Smooth muscle cell (in vitro differentiated cells): Measurements from ENCODE around the gene MYH8. TPM values are rescaled to one million over a fixed set of nuclear protein-coding genes. Genes with fewer than 3 reads are reported as not detected.

Source experiments
- DNase-seq: peaks from one replicate; lab custom pipeline; 2025; ENCODE audit not compliant: unreplicated experiment; lab: John Stamatoyannopoulos, UW
- H2AFZ ChIP-seq: fragments of 200-600 bp; sonication (generic); 2 replicates; pipeline ENCODE4 v1.6.0; 2016; ENCODE audit warnings: antibody characterized with exemption, low read depth, mild to moderate bottlenecking
- H3F3A ChIP-seq: fragments of 200-600 bp; sonication (generic); 2 replicates; pipeline ENCODE4 v1.6.0; 2017; ENCODE audit warnings: antibody characterized with exemption, low read depth
- H3K27ac ChIP-seq: fragments of 200-600 bp; sonication (generic); 2 replicates; pipeline ENCODE4 v1.5.1; 2016; ENCODE audit warnings: low read depth, mild to moderate bottlenecking
- H3K27me3 ChIP-seq: fragments of 200-600 bp; sonication (generic); 2 replicates; pipeline ENCODE4 v1.6.1; 2016; ENCODE audit warnings: low read depth, mild to moderate bottlenecking
- H3K36me3 ChIP-seq: fragments of 200-600 bp; sonication (generic); 2 replicates; pipeline ENCODE4 v1.5.1; 2016; ENCODE audit warnings: low read depth
- H3K4me1 ChIP-seq: fragments of 200-600 bp; sonication (generic); 2 replicates; pipeline ENCODE4 v1.5.1; 2016; ENCODE audit warnings: low read depth
- H3K4me2 ChIP-seq: fragments of 200-600 bp; sonication (generic); 2 replicates; pipeline ENCODE4 v1.6.0; 2016; ENCODE audit warnings: mild to moderate bottlenecking
- H3K4me3 ChIP-seq: fragments of 200-600 bp; sonication (generic); 2 replicates; pipeline ENCODE4 v1.5.1; 2016; ENCODE audit warnings: mild to moderate bottlenecking
- H3K79me2 ChIP-seq: fragments of 200-600 bp; sonication (generic); 2 replicates; pipeline ENCODE4 v1.6.0; 2016; ENCODE audit warnings: low read depth, mild to moderate bottlenecking
- H3K9ac ChIP-seq: fragments of 200-600 bp; sonication (generic); 2 replicates; pipeline ENCODE4 v1.6.0; 2016; ENCODE audit warnings: low read depth
- H3K9me3 ChIP-seq: fragments of 200-600 bp; sonication (generic); replicated peaks from 2 replicates; pipeline ENCODE4 v1.5.1; 2016; ENCODE audit warnings: low read depth
- H4K20me1 ChIP-seq: fragments of 200-600 bp; sonication (generic); 2 replicates; pipeline ENCODE4 v1.6.0; 2016; ENCODE audit warnings: low read depth
- WGBS: methylation state at CpG from one replicate; pipeline ENCODE4 v1.1.7; 2016; ENCODE audit warnings: low lambda C conversion rate; 5-methylcytosine and 5-hydroxymethylcytosine counted together
- polyA plus RNA-seq: library from polyadenylated mRNA; unstranded; fragments of >200 nt; fragmentation: Nextera tagmentation; extraction: Ambion mirVana; gene quantifications from 2 replicates; pipeline ENCODE4 v1.2.1, GENCODE V29; 2016
- total RNA-seq: library from RNA; depleted of rRNA; stranded (reverse); fragments of >200 nt; gene quantifications from 2 replicates; pipeline ENCODE4 v1.2.3, GENCODE V29; 2014
- TF ChIP-seq, protein P1 (sequence below): fragments of 200-600 bp; sonication (generic); IDR thresholded peaks from 2 replicates; pipeline ENCODE4 v1.5.1; 2017; ENCODE audit warnings: borderline replicate concordance, mild to moderate bottlenecking, antibody characterized with exemption; ENCODE audit not compliant: insufficient read depth, poor library complexity, severe bottlenecking

The MYH8 gene
- total and polyA plus RNA-seq, 2 experiments from 2014 or later = not detected

DNA sequence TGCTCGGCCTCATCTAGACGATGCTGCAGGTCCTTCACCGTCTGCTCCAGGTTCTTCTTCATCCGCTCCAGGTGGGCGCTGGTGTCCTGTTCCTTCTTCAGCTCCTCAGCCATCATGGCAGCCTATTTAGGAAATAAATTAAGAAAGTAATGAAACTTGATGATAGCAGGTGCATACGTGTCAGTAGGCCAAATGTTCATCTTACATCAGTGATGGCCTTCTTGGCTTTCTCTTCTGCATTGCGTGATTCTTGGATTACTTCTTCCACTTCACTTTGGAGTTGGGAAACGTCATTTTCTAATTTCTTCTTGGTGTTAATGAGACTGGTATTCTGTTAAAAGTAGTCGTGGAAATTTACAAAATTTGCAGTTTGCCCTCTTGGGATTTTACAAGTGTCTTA is 28.9 kb downstream of the MYH8 start:
- H3K4me3 ChIP-seq = no peak overlapping the region
- no peak overlapping the region for H2AFZ ChIP-seq
- H3K36me3 ChIP-seq = no peaks in the 10 kb centered on the region
- 87% methylated on average over 9 of the region's 9 CpGs for WGBS
- no peaks in the 10 kb centered on the region for H3K9me3 ChIP-seq
- TF ChIP-seq, protein P1, sequence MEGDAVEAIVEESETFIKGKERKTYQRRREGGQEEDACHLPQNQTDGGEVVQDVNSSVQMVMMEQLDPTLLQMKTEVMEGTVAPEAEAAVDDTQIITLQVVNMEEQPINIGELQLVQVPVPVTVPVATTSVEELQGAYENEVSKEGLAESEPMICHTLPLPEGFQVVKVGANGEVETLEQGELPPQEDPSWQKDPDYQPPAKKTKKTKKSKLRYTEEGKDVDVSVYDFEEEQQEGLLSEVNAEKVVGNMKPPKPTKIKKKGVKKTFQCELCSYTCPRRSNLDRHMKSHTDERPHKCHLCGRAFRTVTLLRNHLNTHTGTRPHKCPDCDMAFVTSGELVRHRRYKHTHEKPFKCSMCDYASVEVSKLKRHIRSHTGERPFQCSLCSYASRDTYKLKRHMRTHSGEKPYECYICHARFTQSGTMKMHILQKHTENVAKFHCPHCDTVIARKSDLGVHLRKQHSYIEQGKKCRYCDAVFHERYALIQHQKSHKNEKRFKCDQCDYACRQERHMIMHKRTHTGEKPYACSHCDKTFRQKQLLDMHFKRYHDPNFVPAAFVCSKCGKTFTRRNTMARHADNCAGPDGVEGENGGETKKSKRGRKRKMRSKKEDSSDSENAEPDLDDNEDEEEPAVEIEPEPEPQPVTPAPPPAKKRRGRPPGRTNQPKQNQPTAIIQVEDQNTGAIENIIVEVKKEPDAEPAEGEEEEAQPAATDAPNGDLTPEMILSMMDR = no peak
- no peaks in the 10 kb centered on the region for H3K79me2 ChIP-seq
- DNase-seq = no peak
- peaks cover 6% of the 10 kb centered on the region for H3K27me3 ChIP-seq
- H3K27ac ChIP-seq = no peak overlapping the region
- no peaks in the 10 kb centered on the region for H4K20me1 ChIP-seq
- H3K4me1 ChIP-seq = no peaks in the 10 kb centered on the region
- H3K4me2 ChIP-seq = no peak overlapping the region
- no peaks in the 10 kb centered on the region for H3F3A ChIP-seq
- no peak overlapping the region for H3K9ac ChIP-seq

DNA sequence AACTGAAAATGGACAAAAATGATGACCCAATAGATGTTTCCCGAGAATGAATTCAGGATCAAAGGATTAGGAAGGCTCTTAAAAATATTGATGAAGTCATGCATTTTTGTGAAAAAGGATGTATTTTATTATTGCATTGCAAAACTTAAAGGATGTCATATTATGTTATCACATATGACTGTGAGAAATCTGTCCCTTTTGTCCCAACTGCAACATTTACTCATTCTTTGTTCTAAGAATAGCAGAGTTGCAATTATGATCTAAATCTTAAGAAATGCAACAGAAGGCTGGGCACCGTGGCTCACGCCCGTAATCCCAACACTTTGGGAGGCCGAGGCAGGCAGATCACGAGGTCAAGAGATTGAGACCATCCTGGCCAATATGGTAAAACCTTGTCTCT is 35.9 kb downstream of the MYH8 start:
- Histone ChIP-seq H3K27me3 (no peaks in the 10 kb centered on the region), H2AFZ (no peak overlapping the region), H3K79me2 (no peaks in the 10 kb centered on the region), H3K9ac (no peak overlapping the region), H3K4me2 (no peak overlapping the region), H3K4me1 (no peaks in the 10 kb centered on the region), H3K27ac (no peak overlapping the region), H4K20me1 (no peaks in the 10 kb centered on the region), H3F3A (no peaks in the 10 kb centered on the region), H3K9me3 (no peaks in the 10 kb centered on the region), H3K36me3 (no peaks in the 10 kb centered on the region), H3K4me3 (no peak overlapping the region)
- DNase-seq = no peak
- TF ChIP-seq, protein P1 = no peak
- 79% methylated on average over 6 of the region's 6 CpGs for WGBS

DNA sequence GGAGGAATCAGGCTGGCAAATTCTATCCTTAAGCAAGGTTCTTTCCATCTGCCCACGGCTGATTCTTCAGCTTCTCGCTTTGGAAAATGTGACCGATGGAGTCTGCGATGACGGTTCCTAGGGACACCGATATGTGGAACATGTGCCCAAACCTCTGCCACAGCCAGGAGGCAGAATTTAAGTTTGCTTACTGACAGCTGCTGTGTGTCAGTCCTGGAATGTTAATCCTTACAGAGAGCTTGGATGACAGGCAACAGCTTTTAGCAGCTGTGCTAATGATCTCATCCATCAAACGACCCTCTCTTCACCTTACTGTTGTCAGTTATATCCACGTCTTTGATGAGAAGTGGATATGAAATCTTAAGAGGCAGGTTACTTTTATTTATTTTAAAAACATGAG is 37.6 kb downstream of the MYH8 start:
- Histone ChIP-seq H3K79me2 (no peaks in the 10 kb centered on the region), H3K27me3 (no peaks in the 10 kb centered on the region), H3K9ac (no peak overlapping the region), H4K20me1 (no peaks in the 10 kb centered on the region), H3K27ac (no peak overlapping the region), H3K4me1 (no peaks in the 10 kb centered on the region), H3K36me3 (no peaks in the 10 kb centered on the region), H3K4me2 (no peak overlapping the region), H2AFZ (no peak overlapping the region), H3K4me3 (no peak overlapping the region), H3K9me3 (no peaks in the 10 kb centered on the region), H3F3A (no peaks in the 10 kb centered on the region)
- WGBS = 43% methylated on average over 8 of the region's 8 CpGs
- DNase-seq = no peak
- TF ChIP-seq, protein P1 = no peak

DNA sequence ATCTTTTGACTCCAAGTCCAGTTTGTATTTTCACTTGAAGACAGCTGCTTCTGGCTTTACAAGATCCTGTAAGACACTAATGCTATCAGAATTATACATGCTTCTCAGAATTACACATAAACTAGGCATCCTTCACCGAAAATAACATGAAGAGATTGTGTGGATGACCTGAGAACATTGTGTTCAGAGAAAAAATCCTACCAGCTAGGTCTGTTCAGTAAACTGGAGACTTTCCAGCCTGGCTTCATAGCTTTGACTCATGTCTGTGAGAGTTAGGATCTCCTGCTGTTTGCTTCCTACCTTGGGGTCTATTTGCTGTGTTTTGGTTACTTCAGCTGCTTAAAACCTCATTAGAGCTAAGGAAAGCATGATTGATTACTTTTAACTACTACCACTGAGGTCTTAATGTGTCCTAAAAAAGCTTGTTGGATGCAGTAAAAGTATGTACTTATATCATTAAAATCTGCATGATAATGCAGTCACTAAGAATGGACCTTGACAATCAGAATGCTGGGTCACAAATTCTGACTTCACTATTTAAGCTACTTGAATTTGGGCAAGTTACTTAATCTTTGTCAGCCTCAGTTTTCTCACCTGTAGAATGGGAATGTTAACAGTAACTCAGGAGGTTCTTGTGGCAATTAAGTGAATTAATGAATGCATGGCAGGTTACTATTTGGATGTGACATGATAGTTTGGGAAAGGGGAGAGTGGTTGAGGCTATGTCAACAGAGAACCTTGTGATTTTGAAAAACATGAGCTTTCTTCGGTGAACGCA is 40.9 kb downstream of the MYH8 start:
- no peak overlapping the region for H2AFZ ChIP-seq
- H3K36me3 ChIP-seq = no peaks in the 10 kb centered on the region
- H4K20me1 ChIP-seq = no peaks in the 10 kb centered on the region
- no peaks in the 10 kb centered on the region for H3K79me2 ChIP-seq
- no peaks in the 10 kb centered on the region for H3K27me3 ChIP-seq
- WGBS = 85% methylated on average over 3 of the region's 3 CpGs
- H3K4me3 ChIP-seq = no peak overlapping the region
- H3K27ac ChIP-seq = no peak overlapping the region
- H3K9me3 ChIP-seq = no peaks in the 10 kb centered on the region
- no peaks in the 10 kb centered on the region for H3K4me1 ChIP-seq
- no peaks in the 10 kb centered on the region for H3F3A ChIP-seq
- no peak overlapping the region for H3K4me2 ChIP-seq
- TF ChIP-seq, protein P1 = no peak
- no peak overlapping the region for H3K9ac ChIP-seq
- DNase-seq = no peak
